ENCODE results near the gene NSF. TPM values are rescaled to one million over a fixed set of nuclear protein-coding genes. Genes with fewer than 3 reads are reported as not detected.

Gene NSF
- total RNA-seq, 1 experiment from 2014 or later = 35.9 TPM

DNA sequence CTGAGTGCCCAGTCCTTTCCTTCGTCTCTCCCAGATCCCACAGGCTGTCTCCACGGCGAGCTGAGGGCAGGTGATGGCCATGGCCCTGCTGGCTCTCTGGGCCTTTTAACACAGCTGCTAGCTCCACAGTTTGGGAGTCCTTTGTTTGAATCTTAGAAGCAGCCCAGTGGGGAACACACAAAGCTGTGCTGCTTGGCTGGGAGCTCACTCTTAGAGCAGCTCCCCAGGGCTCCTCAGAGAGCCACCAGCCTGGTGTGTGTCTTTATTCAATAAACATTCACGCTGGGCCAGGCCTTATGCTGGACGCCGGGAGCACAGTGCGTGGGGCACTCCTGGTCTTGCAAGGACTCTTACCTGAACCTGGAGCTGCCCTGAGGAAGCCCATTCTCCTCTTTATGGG, 198.3 kb downstream of the NSF start:
- DNase-seq (ENCODE audit: low spot score) = no peak
- intact Hi-C loops (cut with micrococcal nuclease; ENCODE audit: unreplicated experiment) = no loop called here
- H3K36me3 ChIP-seq (ENCODE audit: insufficient read depth, low read length, poor library complexity, severe bottlenecking) = no peaks in the 10 kb centered on the region
- CTCF ChIA-PET = no interaction called here
- POLR2A ChIA-PET (ENCODE audit: low non-redundant PET) = no interaction called here
- no peak for TF ChIP-seq EZH2 (IDR thresholded peaks at IDR 0.05; ENCODE audit: borderline replicate concordance, low read depth, low read length, poor library complexity, severe bottlenecking)
- TF ChIP-seq, protein P1, sequence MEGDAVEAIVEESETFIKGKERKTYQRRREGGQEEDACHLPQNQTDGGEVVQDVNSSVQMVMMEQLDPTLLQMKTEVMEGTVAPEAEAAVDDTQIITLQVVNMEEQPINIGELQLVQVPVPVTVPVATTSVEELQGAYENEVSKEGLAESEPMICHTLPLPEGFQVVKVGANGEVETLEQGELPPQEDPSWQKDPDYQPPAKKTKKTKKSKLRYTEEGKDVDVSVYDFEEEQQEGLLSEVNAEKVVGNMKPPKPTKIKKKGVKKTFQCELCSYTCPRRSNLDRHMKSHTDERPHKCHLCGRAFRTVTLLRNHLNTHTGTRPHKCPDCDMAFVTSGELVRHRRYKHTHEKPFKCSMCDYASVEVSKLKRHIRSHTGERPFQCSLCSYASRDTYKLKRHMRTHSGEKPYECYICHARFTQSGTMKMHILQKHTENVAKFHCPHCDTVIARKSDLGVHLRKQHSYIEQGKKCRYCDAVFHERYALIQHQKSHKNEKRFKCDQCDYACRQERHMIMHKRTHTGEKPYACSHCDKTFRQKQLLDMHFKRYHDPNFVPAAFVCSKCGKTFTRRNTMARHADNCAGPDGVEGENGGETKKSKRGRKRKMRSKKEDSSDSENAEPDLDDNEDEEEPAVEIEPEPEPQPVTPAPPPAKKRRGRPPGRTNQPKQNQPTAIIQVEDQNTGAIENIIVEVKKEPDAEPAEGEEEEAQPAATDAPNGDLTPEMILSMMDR (conservative IDR thresholded peaks at IDR 0.05; ENCODE audit: low read depth, low read length) = no peak
- H3K27me3 ChIP-seq (replicated peaks; ENCODE audit: insufficient read depth, low read depth, low read length, poor library complexity) = no peaks in the 10 kb centered on the region
- H3K4me3 ChIP-seq (ENCODE audit: low read depth, low read length, poor library complexity, severe bottlenecking) = no peak overlapping the region
- H3K4me1 ChIP-seq (ENCODE audit: insufficient read depth, low read length, poor library complexity, severe bottlenecking) = no peaks in the 10 kb centered on the region
- no peaks in the 10 kb centered on the region for H3K9me3 ChIP-seq (ENCODE audit: low read depth, low read length, poor library complexity, severe bottlenecking)
- H3K27ac ChIP-seq (ENCODE audit: low read depth, low read length, poor library complexity, severe bottlenecking) = no peak overlapping the region
- no TSS peak for BruUV-seq (replicated peaks)

DNA sequence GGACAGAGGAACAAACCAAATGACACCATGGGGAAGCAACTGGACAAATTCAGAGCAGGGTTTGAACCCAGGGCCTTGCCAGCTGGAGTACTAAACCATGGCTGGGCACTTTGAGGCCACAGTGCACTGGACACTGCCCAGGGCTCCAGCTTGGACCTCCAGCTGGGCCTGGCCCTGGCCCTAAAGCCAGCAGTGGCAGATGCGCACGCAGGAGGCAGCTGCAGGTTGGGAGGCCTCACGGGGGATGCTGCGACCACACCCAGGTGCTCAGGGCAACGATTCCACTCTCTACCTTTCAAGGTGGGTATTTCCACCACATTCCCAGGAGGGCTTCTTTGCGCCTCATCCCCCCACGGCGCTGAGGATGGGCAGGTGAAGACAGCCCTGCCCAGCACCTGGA, 199.1 kb downstream of the NSF start:
- no peaks in the 10 kb centered on the region for H3K9me3 ChIP-seq (ENCODE audit: low read depth, low read length, poor library complexity, severe bottlenecking)

DNA sequence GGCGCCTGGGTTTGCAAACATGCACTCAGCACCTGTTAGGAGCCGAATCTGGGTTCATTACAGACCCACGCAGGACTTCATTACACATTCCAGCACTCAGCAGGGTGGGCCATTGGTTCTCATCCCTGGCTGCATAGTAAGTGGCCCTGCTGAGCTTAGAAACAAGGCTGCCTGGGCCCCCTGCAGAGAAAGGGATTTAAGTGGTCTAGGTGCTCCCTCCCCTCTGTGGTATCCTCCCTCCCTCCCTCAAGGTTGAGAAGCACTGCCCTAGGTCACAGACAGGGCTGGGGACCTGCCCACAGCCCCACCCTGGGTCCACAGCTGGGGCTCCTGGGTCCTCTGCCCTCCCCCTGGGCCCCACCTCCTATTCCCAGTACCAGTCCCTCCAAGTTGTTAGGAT, 199.7 kb downstream of the NSF start:
- no peak overlapping the region for H3K27ac ChIP-seq (ENCODE audit: low read depth, low read length, poor library complexity, severe bottlenecking)
- no peak for TF ChIP-seq EZH2 (IDR thresholded peaks at IDR 0.05; ENCODE audit: borderline replicate concordance, low read depth, low read length, poor library complexity, severe bottlenecking)
- TF ChIP-seq, protein P1 (conservative IDR thresholded peaks at IDR 0.05; ENCODE audit: low read depth, low read length) = no peak
- ChIA-PET POLR2A (ENCODE audit: low non-redundant PET) (no interaction called here), CTCF (no interaction called here)
- no peaks in the 10 kb centered on the region for H3K4me1 ChIP-seq (ENCODE audit: insufficient read depth, low read length, poor library complexity, severe bottlenecking)
- no peaks in the 10 kb centered on the region for H3K36me3 ChIP-seq (ENCODE audit: insufficient read depth, low read length, poor library complexity, severe bottlenecking)
- H3K27me3 ChIP-seq (replicated peaks; ENCODE audit: insufficient read depth, low read depth, low read length, poor library complexity) = no peaks in the 10 kb centered on the region
- intact Hi-C loops (cut with micrococcal nuclease; ENCODE audit: unreplicated experiment) = no loop called here
- H3K4me3 ChIP-seq (ENCODE audit: low read depth, low read length, poor library complexity, severe bottlenecking) = no peak overlapping the region
- DNase-seq (ENCODE audit: low spot score) = no peak
- no peaks in the 10 kb centered on the region for H3K9me3 ChIP-seq (ENCODE audit: low read depth, low read length, poor library complexity, severe bottlenecking)
- no TSS peak for BruUV-seq (replicated peaks)

More for the DNA sequence above, 199.1 kb downstream of the NSF start:
- H3K27me3 ChIP-seq (replicated peaks; ENCODE audit: insufficient read depth, low read depth, low read length, poor library complexity) = no peaks in the 10 kb centered on the region
- no peak overlapping the region for H3K27ac ChIP-seq (ENCODE audit: low read depth, low read length, poor library complexity, severe bottlenecking)
- TF ChIP-seq EZH2 (IDR thresholded peaks at IDR 0.05; ENCODE audit: borderline replicate concordance, low read depth, low read length, poor library complexity, severe bottlenecking) = no peak
- TF ChIP-seq, protein P1 (conservative IDR thresholded peaks at IDR 0.05; ENCODE audit: low read depth, low read length) = no peak
- CTCF ChIA-PET = no interaction called here
- intact Hi-C loops (cut with micrococcal nuclease; ENCODE audit: unreplicated experiment) = no loop called here
- no peak for DNase-seq (ENCODE audit: low spot score)
- no peaks in the 10 kb centered on the region for H3K36me3 ChIP-seq (ENCODE audit: insufficient read depth, low read length, poor library complexity, severe bottlenecking)
- POLR2A ChIA-PET (ENCODE audit: low non-redundant PET) = no interaction called here
- H3K4me1 ChIP-seq (ENCODE audit: insufficient read depth, low read length, poor library complexity, severe bottlenecking) = no peaks in the 10 kb centered on the region
- H3K4me3 ChIP-seq (ENCODE audit: low read depth, low read length, poor library complexity, severe bottlenecking) = no peak overlapping the region
- no TSS peak for BruUV-seq (replicated peaks)

Measured in A673 (cell line).